ENCODE results near the gene CELSR3.

- no peak for TF ChIP-seq POLR2A (IDR thresholded peaks at IDR 0.05; ENCODE audit: low read length)
- no peak for TF ChIP-seq CTCF (IDR thresholded peaks at IDR 0.05)
- no peak for TF ChIP-seq REST (IDR thresholded peaks at IDR 0.05)
- TF ChIP-seq ELK1 (IDR thresholded peaks at IDR 0.05; ENCODE audit: low read depth, low read length): no peak
- no peak for TF ChIP-seq NPAS2 (CRISPR knock-in tag; IDR thresholded peaks at IDR 0.05; ENCODE audit: borderline replicate concordance)
- no peak for TF ChIP-seq BHLHE40 (IDR thresholded peaks at IDR 0.05; ENCODE audit: low read depth, low read length)
- no peak for TF ChIP-seq EP300 (IDR thresholded peaks at IDR 0.05)
- no peak for TF ChIP-seq RCOR1 (IDR thresholded peaks at IDR 0.05; ENCODE audit: low read depth, low read length)
- no peak for TF ChIP-seq PBX3 (IDR thresholded peaks at IDR 0.05)
- TF ChIP-seq ZC3H11A (IDR thresholded peaks at IDR 0.05): no peak
- no peak for TF ChIP-seq JUN (IDR thresholded peaks at IDR 0.05)
- no peak for TF ChIP-seq CEBPB (IDR thresholded peaks at IDR 0.05)
Measured at GRCh38 chr3:48644898-48645760, 17.6 kb downstream of the CELSR3 start.

Measured in A549 (cell line).